Activated CD4-positive, alpha-beta T cell treated with anti-CD3 and anti-CD28 coated beads, Interleukin-2, amount 50 U/mL, for 4 hours (primary cell): ENCODE measurements around the gene ZNG1F.
"Not testable (repeated sequence)": the region's sequence is repeated elsewhere in the genome, so short reads cannot be mapped to it uniquely, and the experiment has no call there.

ENCODE experiments used
- DNase-seq, 2 experiments: peaks; one replicate each; pipeline ENCODE4 v3.0.0-alpha.2; 2020

The ZNG1F gene

GRCh38 chr9:41120696-41121095 is 68.4 kb downstream of the ZNG1F start:
- DNase-seq, result not testable (repeated sequence)

- DNase-seq, result not testable (repeated sequence)
Measured at GRCh38 chr9:41119719-41120118, 69.4 kb downstream of the ZNG1F start.

GRCh38 chr9:41119311-41119710 is 69.8 kb downstream of the ZNG1F start:
- DNase-seq, result not testable (repeated sequence)

GRCh38 chr9:41113348-41113747 is 75.8 kb downstream of the ZNG1F start:
- not testable (repeated sequence) for DNase-seq

- not testable (repeated sequence) for DNase-seq
Measured at GRCh38 chr9:41111414-41111813, 77.7 kb downstream of the ZNG1F start.

- DNase-seq, result not testable (repeated sequence)
Measured at GRCh38 chr9:41110913-41111312, 78.2 kb downstream of the ZNG1F start.

GRCh38 chr9:41109253-41109652 is 79.9 kb downstream of the ZNG1F start:
- not testable (repeated sequence) for DNase-seq

- DNase-seq, result not testable (repeated sequence)
Measured at GRCh38 chr9:41108816-41109215, 80.3 kb downstream of the ZNG1F start.

GRCh38 chr9:41106472-41107116 is 82.5 kb downstream of the ZNG1F start:
- DNase-seq, result not testable (repeated sequence)

GRCh38 chr9:41105557-41106253 is 83.4 kb downstream of the ZNG1F start:
- DNase-seq, result not testable (repeated sequence)

- not testable (repeated sequence) for DNase-seq
Measured at GRCh38 chr9:41104542-41104941, 84.6 kb downstream of the ZNG1F start.

GRCh38 chr9:41100508-41100907 is 88.6 kb downstream of the ZNG1F start:
- not testable (repeated sequence) for DNase-seq

- DNase-seq, result not testable (repeated sequence)
Measured at GRCh38 chr9:41098759-41099158, 90.4 kb downstream of the ZNG1F start.

- not testable (repeated sequence) for DNase-seq
Measured at GRCh38 chr9:41095060-41095459, 94.1 kb downstream of the ZNG1F start.

GRCh38 chr9:41094010-41094773 is 94.9 kb downstream of the ZNG1F start:
- not testable (repeated sequence) for DNase-seq

GRCh38 chr9:41090922-41091321 is 98.2 kb downstream of the ZNG1F start:
- DNase-seq, result not testable (repeated sequence)

- DNase-seq, result not testable (repeated sequence)
Measured at GRCh38 chr9:41090386-41090785, 98.7 kb downstream of the ZNG1F start.

GRCh38 chr9:41088450-41089059 is 100.6 kb downstream of the ZNG1F start:
- not testable (repeated sequence) for DNase-seq

GRCh38 chr9:41087929-41088328 is 101.2 kb downstream of the ZNG1F start:
- not testable (repeated sequence) for DNase-seq

GRCh38 chr9:41087157-41087780 is 101.8 kb downstream of the ZNG1F start:
- DNase-seq, result not testable (repeated sequence)

- not testable (repeated sequence) for DNase-seq
Measured at GRCh38 chr9:41086685-41087084, 102.4 kb downstream of the ZNG1F start.

- not testable (repeated sequence) for DNase-seq
Measured at GRCh38 chr9:41086215-41086614, 102.9 kb downstream of the ZNG1F start.
